Karpas-422 (cell line): ENCODE data around the gene PTPRJ. TPM values are rescaled to one million over a fixed set of nuclear protein-coding genes. Genes with fewer than 3 reads are reported as not detected.
"Not testable (repeated sequence)": the region's sequence is repeated elsewhere in the genome, so short reads cannot be mapped to it uniquely, and the experiment has no call there.

Experiments used
- DNase-seq: peaks from one replicate; pipeline ENCODE4 v3.0.0-alpha.2; 2015
- H2AFZ ChIP-seq: fragments of 200-600 bp; sonication (generic); 2 replicates; pipeline ENCODE4 v1.6.1; 2014; ENCODE audit warnings: antibody characterized with exemption, low read length, mixed read lengths
- H3K27ac ChIP-seq: fragments of 200-600 bp; sonication (generic); 2 replicates; pipeline ENCODE4 v1.5.1; 2014; ENCODE audit warnings: mild to moderate bottlenecking, low read length, moderate library complexity
- H3K27me3 ChIP-seq: fragments of 200-600 bp; sonication (generic); 2 replicates; pipeline ENCODE4 v1.6.1; 2014; ENCODE audit warnings: low read length, mixed read lengths
- H3K36me3 ChIP-seq: fragments of 200-600 bp; sonication (generic); 2 replicates; pipeline ENCODE4 v1.6.1; 2014; ENCODE audit warnings: low read length, mixed read lengths; ENCODE audit not compliant: insufficient read depth
- H3K4me1 ChIP-seq: fragments of 200-600 bp; sonication (generic); 2 replicates; pipeline ENCODE4 v1.6.1; 2014; ENCODE audit warnings: mild to moderate bottlenecking, low read length, mixed read lengths
- H3K4me2 ChIP-seq: fragments of 200-600 bp; sonication (generic); 2 replicates; pipeline ENCODE4 v1.6.1; 2014; ENCODE audit warnings: low read length, low read depth, mild to moderate bottlenecking; ENCODE audit not compliant: poor library complexity, severe bottlenecking
- H3K4me3 ChIP-seq: fragments of 200-600 bp; sonication (generic); 2 replicates; pipeline ENCODE4 v1.5.1; 2014; ENCODE audit warnings: mild to moderate bottlenecking, antibody characterized with exemption, low read length, mixed read lengths
- H3K79me2 ChIP-seq: fragments of 200-600 bp; sonication (generic); 2 replicates; pipeline ENCODE4 v1.6.1; 2014; ENCODE audit warnings: mild to moderate bottlenecking, low read length, mixed read lengths
- H3K9ac ChIP-seq: fragments of 200-600 bp; sonication (generic); 2 replicates; pipeline ENCODE4 v1.6.0; 2014; ENCODE audit warnings: low read length
- H3K9me2 ChIP-seq: fragments of 200-600 bp; sonication (generic), shearing (Covaris generic); replicated peaks from 2 replicates; pipeline ENCODE4 v1.6.0; 2014; ENCODE audit warnings: mild to moderate bottlenecking, low read length, moderate library complexity; ENCODE audit not compliant: insufficient read depth
- H3K9me3 ChIP-seq: fragments of 300-700, 200-600 bp; sonication (generic); 2 replicates; pipeline ENCODE4 v1.6.1; 2014; ENCODE audit warnings: low read length, mixed read lengths
- H4K20me1 ChIP-seq: fragments of 200-600 bp; sonication (generic); 2 replicates; pipeline ENCODE4 v1.6.1; 2014; ENCODE audit warnings: mild to moderate bottlenecking, antibody characterized with exemption, low read length, low read depth; ENCODE audit not compliant: insufficient read depth
- total RNA-seq: library from RNA; depleted of rRNA; stranded (reverse); fragments of >200 nt; shearing (Covaris generic); gene quantifications from 2 replicates; pipeline ENCODE4 v1.2.3, GENCODE V29; 2014; ENCODE audit warnings: low replicate concordance

Gene PTPRJ
- total RNA-seq, 1 experiment from 2014 or later, result 132 TPM

DNA sequence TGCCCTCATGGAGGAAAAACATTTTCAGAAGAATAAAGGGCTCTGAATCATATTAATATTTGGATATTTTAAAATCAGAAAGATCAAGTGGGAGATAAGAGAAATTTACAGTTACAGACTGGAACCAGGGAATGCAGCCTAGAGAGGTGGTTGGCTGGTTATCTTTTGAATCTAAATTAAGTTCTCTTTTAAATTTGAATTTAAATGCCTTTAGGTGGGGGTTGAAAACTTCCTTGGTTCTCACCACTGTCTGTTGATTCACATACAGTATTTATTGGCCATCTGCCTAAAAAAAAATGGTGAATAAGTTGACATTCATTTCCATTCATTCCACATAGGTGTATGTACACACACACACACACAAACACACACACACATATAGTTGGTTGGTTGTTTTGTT, 35.7 kb upstream of the PTPRJ start:
- no peaks in the 10 kb centered on the region for H3K79me2 ChIP-seq
- no peaks in the 10 kb centered on the region for H3K27me3 ChIP-seq
- no peak overlapping the region for H3K4me3 ChIP-seq
- no peaks in the 10 kb centered on the region for H3K36me3 ChIP-seq
- no peak overlapping the region for H2AFZ ChIP-seq
- H3K9me3 ChIP-seq, result no peaks in the 10 kb centered on the region
- no peak overlapping the region for H3K4me2 ChIP-seq
- DNase-seq, result no peak
- peaks cover 12% of the 10 kb centered on the region for H3K4me1 ChIP-seq
- no peak overlapping the region for H3K9ac ChIP-seq
- H3K9me2 ChIP-seq, result no peaks in the 10 kb centered on the region
- H4K20me1 ChIP-seq, result no peaks in the 10 kb centered on the region
- no peak overlapping the region for H3K27ac ChIP-seq

DNA sequence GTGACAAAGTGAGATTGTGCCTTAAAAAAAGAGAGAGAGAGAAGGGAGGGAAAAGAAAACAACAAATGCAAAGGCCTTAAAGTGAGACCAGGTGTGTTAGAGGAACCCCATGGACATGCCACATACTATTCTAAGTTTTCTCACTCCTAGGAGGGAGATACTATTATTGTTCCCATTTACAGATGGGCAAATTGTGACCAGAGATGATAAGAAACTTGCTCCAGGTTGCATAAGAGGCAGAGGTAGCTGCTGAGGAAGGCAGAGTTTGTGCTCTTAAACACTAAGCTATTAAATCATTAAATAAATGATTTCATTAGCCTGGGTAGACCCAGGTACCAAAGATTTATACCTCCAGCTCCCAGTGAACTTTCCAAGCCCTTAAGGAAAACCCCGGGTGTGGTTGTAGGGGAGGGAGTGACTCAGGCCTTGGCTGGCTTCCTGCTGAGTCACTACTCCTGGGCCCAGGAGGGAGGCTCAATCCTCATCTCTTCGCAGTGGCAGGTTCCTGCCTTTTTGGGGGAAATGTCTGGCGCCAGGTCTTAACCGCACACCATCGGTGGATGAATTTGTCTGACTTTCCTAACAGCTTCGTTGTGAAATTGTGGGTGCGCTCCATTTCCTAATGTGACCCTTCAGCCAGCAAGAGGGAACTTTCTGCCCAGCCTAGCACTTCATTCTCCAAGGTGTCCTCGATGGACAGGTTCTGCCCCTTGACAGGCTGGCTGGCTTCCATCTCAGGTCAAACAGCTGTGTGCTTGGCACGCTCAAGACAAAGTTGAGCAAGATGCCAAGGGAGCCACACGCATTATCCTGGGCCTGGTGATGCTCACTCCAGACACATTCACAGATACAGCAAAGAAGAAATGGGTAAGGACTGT, 33.4 kb upstream of the PTPRJ start:
- Histone ChIP-seq H2AFZ (no peak overlapping the region), H3K9ac (no peak overlapping the region), H3K27me3 (no peaks in the 10 kb centered on the region), H4K20me1 (no peaks in the 10 kb centered on the region), H3K36me3 (no peaks in the 10 kb centered on the region), H3K4me3 (no peak overlapping the region), H3K27ac (no peak overlapping the region), H3K9me2 (no peaks in the 10 kb centered on the region), H3K79me2 (no peaks in the 10 kb centered on the region), H3K4me2 (no peak overlapping the region), H3K4me1 (peaks cover 18% of the 10 kb centered on the region), H3K9me3 (no peaks in the 10 kb centered on the region)
- DNase-seq, result no peak

DNA sequence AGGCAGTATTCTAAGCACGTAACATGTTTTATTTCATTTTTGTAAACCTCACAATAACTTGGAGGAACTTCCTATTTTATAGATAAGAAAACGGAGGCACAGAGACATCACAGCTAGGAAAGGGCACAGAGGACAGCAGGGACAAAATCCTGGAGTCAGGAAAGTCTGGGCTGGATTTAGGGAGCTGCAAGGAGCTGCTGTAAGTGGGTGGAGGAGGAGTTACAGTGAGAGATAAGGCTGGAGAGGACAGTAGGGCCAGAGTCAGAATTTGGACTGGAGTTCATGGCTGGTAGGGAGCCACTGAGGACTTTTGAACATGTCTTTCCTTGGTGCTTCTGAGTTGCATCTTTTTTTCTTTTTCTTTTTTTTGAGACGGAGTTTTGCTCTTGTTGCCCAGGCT, 32.2 kb upstream of the PTPRJ start:
- Histone ChIP-seq H3K9me3 (no peaks in the 10 kb centered on the region), H3K4me1 (peaks cover 15% of the 10 kb centered on the region), H3K9me2 (no peaks in the 10 kb centered on the region), H3K27ac (no peak overlapping the region), H3K27me3 (no peaks in the 10 kb centered on the region), H3K4me3 (no peak overlapping the region), H4K20me1 (no peaks in the 10 kb centered on the region), H2AFZ (no peak overlapping the region), H3K4me2 (no peak overlapping the region), H3K79me2 (no peaks in the 10 kb centered on the region), H3K9ac (no peak overlapping the region), H3K36me3 (no peaks in the 10 kb centered on the region)
- no peak for DNase-seq

DNA sequence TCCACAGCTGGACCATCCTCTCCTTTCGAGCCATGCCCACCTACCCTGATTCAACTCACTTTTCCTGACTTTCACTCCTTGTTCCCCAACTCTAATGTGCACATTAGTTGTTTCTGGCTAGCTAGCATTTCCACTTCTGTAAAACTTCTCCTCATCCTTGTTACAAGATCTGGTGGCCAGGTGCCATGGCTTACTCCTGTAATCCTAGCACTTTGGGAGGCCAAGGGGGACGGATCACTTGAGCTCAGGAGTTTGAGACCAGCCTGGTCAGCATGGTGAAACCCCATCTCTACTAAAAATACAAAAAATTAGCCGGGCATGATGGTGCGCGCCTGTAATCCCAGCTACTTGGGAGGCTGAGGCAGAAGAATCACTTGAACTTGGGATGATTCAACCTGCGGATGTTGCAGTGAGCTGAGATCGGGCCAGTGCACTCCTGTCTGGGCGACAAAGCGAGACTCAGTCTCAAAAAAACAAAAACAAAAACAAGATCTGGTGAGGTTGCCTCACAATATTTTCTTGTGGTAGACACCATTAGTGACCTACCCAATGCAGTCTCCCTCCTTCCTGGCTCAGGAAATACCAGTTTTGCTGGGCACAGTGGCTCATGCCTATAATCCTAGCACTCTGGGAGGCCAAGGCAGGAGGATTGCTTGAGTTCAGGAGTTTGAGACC, 31.2 kb upstream of the PTPRJ start:
- not testable (repeated sequence) for H3K4me3 ChIP-seq, H3K27ac ChIP-seq, H3K36me3 ChIP-seq, H3K9me3 ChIP-seq, H3K79me2 ChIP-seq, H2AFZ ChIP-seq, H4K20me1 ChIP-seq, H3K9me2 ChIP-seq, DNase-seq, H3K4me2 ChIP-seq, H3K9ac ChIP-seq, H3K27me3 ChIP-seq
- peaks cover 15% of the 10 kb centered on the region for H3K4me1 ChIP-seq

DNA sequence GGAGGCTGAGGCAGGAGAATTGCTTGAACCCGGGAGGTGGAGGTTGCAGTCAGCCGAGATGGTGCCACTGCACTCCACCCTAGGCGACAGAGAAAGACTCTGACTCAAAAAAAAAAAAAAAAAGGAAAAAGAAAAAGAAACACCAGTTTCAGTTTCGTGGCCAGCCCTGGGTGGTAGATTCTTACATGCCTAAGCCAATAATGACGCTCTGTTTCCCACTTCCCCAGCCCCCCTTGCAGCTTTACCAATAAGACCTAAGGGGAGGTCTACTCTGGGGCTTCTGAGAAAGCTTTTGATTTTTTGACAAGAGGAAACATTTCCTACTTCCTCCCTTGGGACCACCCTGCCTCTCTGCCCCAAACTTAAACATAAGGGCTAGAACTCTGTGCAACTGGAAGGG, 30.0 kb upstream of the PTPRJ start:
- H3K4me3 ChIP-seq, result peak overlapping the region; percentile 42; the same call in 1 of the 2 replicates
- no peaks in the 10 kb centered on the region for H4K20me1 ChIP-seq
- H3K36me3 ChIP-seq, result no peaks in the 10 kb centered on the region
- peak overlapping the region; percentile 62 for H3K27ac ChIP-seq
- DNase-seq, result peak; percentile 91
- no peaks in the 10 kb centered on the region for H3K79me2 ChIP-seq
- H3K9ac ChIP-seq, result peak overlapping the region; percentile 33
- H3K27me3 ChIP-seq, result no peaks in the 10 kb centered on the region
- peak overlapping the region; percentile 67 for H3K4me2 ChIP-seq
- peaks cover 14% of the 10 kb centered on the region for H3K4me1 ChIP-seq
- no peaks in the 10 kb centered on the region for H3K9me2 ChIP-seq
- H3K9me3 ChIP-seq, result no peaks in the 10 kb centered on the region
- H2AFZ ChIP-seq, result peak overlapping the region; percentile 61; the same call in 1 of the 2 replicates

DNA sequence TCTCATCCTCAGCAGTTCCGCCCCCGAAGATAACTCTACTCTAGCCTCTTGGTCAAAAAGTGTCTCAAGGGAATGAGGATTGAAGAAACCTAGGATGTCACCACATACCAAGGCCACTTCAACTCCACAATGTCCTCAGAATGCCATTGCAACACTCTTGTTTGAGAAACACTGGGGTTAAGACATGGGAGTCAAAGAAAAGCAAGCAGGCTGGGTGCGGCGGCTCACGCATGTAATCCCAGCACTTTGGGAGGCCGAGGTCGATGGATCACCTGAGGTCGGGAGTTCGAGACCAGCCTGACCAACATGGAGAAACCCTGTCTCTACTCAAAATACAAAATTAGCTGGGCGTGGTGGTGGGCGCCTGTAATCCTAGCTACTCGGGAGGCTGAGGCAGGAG, 28.9 kb upstream of the PTPRJ start:
- H3K36me3 ChIP-seq, H3K27me3 ChIP-seq, H3K79me2 ChIP-seq, H3K9ac ChIP-seq, H3K4me3 ChIP-seq, H3K27ac ChIP-seq, H2AFZ ChIP-seq, DNase-seq, H3K9me2 ChIP-seq, H3K9me3 ChIP-seq, H3K4me2 ChIP-seq, H4K20me1 ChIP-seq: not testable (repeated sequence)
- H3K4me1 ChIP-seq, result peaks cover 17% of the 10 kb centered on the region

DNA sequence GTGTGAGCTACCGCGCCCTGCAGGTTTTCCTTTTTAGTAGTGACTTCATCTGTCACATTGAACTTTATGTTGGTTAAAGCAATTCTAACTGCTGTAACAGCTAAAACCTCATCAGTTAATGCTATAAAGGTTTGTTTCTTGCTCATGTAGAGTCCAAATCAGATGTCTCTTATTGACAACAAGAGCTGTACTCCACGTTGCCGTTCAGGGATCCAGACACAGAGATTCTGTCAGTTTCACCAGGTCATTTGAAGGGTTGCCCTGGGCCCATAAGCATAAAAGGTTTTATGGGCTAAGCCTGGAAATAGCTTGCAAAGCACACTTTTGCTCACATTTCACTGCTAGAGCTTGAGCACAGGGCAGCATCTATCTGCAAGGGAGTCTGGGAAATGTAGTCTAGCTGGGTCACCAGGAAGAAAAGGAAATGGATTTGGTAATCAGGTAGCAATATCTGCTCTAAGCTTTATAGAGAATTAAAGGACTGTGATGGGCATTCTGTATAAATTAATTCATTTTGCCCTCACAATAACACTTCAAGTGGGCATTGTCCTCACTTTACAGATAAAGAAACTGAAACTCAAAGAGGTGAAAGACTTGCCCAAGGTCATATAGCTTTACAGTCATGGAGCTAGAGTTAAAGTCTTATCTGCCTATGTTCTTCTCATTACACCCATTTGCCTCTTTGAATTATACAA, 25.2 kb upstream of the PTPRJ start:
- Histone ChIP-seq H3K79me2 (no peaks in the 10 kb centered on the region), H3K4me3 (no peak overlapping the region), H3K36me3 (no peaks in the 10 kb centered on the region), H3K27me3 (no peaks in the 10 kb centered on the region), H3K9ac (no peak overlapping the region), H3K9me2 (no peaks in the 10 kb centered on the region; the same call in 1 of the 2 replicates), H3K4me1 (peaks cover 16% of the 10 kb centered on the region), H3K4me2 (peak overlapping the region; percentile 18), H4K20me1 (no peaks in the 10 kb centered on the region), H2AFZ (peak overlapping the region; percentile 61), H3K27ac (no peak overlapping the region), H3K9me3 (no peaks in the 10 kb centered on the region)
- DNase-seq, result peak; percentile 63

DNA sequence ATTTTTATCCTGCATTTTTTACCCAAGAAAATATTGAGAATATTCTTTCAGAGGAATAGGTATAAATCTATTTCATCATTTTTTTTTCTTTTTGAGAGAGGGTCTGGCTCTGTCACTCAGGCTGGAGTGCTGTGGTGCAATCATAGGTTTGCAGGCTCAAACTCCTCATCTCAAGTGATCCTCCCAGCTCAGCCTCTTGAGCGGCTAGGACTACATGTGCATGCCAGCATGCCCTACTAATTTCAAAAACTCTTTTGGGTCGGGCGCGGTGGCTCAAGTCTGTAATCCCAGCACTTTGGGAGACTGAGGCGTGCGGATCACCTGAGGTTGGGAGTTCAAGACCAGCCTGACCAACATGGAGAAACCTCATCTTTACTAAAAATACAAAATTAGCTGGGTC, 20.3 kb upstream of the PTPRJ start:
- Histone ChIP-seq H2AFZ (no peak overlapping the region), H4K20me1 (no peaks in the 10 kb centered on the region), H3K79me2 (no peaks in the 10 kb centered on the region), H3K9ac (no peak overlapping the region), H3K27me3 (no peaks in the 10 kb centered on the region), H3K36me3 (no peaks in the 10 kb centered on the region), H3K4me1 (peaks cover 7% of the 10 kb centered on the region), H3K4me2 (no peak overlapping the region), H3K9me2 (no peaks in the 10 kb centered on the region; the same call in 1 of the 2 replicates), H3K9me3 (no peaks in the 10 kb centered on the region), H3K4me3 (no peak overlapping the region), H3K27ac (no peak overlapping the region)
- DNase-seq, result no peak
